Uterus (tissue), 4 donors: ENCODE measurements around the gene CCDC40. TPM values are rescaled to one million over a fixed set of nuclear protein-coding genes. Genes with fewer than 3 reads are reported as not detected.

Source experiments
- DNase-seq, 2 donors: peaks; one replicate each; pipeline ENCODE4 v3.0.0-alpha.2; 2019 to 2020
- H3K27ac ChIP-seq, 2 donors: fragments of 200-600 bp; sonication (generic); 1 replicate in 1 of 2; 2 replicates in 1 of 2; pipeline ENCODE4 v1.5.1; 2016 to 2018
- H3K27me3 ChIP-seq, 2 donors: fragments of 200-600 bp; sonication (generic); one replicate each; pipeline ENCODE4 v1.5.1; 2018 to 2019; ENCODE audit warnings: control low read depth in 1 of 2
- H3K36me3 ChIP-seq, 2 donors: fragments of 200-600 bp; sonication (generic); one replicate each; pipeline ENCODE4 v1.5.1; 2019; ENCODE audit warnings: control low read depth in 1 of 2
- H3K4me1 ChIP-seq, 2 donors: fragments of 200-600 bp; sonication (generic); one replicate each; pipeline ENCODE4 v1.5.1; 2018 to 2019; ENCODE audit warnings: control low read depth in 1 of 2
- H3K4me3 ChIP-seq, 2 donors: fragments of 200-600 bp; sonication (generic); 1 replicate in 1 of 2; 2 replicates in 1 of 2; pipeline ENCODE4 v1.5.1; 2018 to 2019; ENCODE audit warnings: mild to moderate bottlenecking in 1 of 2
- H3K9me3 ChIP-seq, 2 donors: fragments of 200-600 bp; sonication (generic); one replicate each; pipeline ENCODE4 v1.5.1; 2019; ENCODE audit warnings: control low read depth in 1 of 2
- POLR2A ChIP-seq, 2 donors: fragments of 450-650 bp; IDR thresholded peaks; one replicate each; pipeline ENCODE4 v1.6.1; 2016; ENCODE audit warnings: antibody characterized with exemption in 2 of 2, mild to moderate bottlenecking in 1 of 2, moderate library complexity in 1 of 2
- intact Hi-C: fragments of 100-400 bp; cut with DNase I; formaldehyde crosslinking; loops from one replicate; pipeline ENCODE4 v1.15.1; 2023; ENCODE audit warnings: low total_unique reads
- total RNA-seq, 4 donors: library from RNA; depleted of rRNA in 3 of 4; stranded (reverse); fragments of >200 nt in 3 of 4; gene quantifications; one replicate each; pipeline versions ENCODE4 v1.1.0 to v1.2.4, GENCODE V29; 2014 to 2023
- TF ChIP-seq, protein P1 (sequence below), 4 experiments: fragments of 200-600 bp in 2 of 4; fragments of 450-650 bp in 2 of 4; sonication (generic) in 2 of 4; IDR thresholded peaks; one replicate each; pipeline ENCODE4 v1.5.1; 2016 to 2019; ENCODE audit warnings: antibody characterized with exemption in 4 of 4, mild to moderate bottlenecking in 2 of 4, moderate library complexity in 1 of 4
- donor health status: DM: yes; HTN: yes; CAD: no.

CCDC40 gene
- total RNA-seq, 4 donors from 2014 or later = 0.88 to 16.6 (median 4.8) TPM

DNA sequence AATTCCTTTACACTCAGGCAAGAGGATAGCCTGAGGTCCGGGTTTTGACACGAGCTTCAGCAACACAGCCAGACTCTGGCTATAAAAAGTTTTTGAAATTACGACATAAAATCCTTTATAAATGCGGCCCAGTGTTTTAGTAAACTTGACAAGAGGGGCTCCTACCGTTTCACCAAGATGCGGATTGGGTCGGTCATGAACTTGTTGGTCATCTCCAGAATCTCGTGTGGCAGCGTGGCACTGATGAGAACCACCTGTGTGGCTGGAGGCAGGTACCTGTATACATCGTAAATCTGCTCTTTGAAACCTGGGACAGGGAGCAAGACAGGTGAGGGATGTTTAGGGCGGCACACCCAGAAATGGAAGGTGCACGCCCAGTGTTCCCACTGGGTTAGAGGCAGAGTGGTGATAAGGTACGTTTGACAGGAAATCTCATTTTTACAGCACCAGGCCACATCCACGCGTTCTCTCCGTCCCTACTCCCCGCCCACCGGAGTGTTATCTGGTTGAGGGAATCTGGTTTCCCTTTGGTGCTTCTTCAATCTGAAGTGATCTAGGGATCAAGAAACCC is 102.5 kb downstream of the CCDC40 start:
- TF ChIP-seq, protein P1, sequence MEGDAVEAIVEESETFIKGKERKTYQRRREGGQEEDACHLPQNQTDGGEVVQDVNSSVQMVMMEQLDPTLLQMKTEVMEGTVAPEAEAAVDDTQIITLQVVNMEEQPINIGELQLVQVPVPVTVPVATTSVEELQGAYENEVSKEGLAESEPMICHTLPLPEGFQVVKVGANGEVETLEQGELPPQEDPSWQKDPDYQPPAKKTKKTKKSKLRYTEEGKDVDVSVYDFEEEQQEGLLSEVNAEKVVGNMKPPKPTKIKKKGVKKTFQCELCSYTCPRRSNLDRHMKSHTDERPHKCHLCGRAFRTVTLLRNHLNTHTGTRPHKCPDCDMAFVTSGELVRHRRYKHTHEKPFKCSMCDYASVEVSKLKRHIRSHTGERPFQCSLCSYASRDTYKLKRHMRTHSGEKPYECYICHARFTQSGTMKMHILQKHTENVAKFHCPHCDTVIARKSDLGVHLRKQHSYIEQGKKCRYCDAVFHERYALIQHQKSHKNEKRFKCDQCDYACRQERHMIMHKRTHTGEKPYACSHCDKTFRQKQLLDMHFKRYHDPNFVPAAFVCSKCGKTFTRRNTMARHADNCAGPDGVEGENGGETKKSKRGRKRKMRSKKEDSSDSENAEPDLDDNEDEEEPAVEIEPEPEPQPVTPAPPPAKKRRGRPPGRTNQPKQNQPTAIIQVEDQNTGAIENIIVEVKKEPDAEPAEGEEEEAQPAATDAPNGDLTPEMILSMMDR (IDR thresholded peaks at IDR 0.05) = no peak
- TF ChIP-seq POLR2A (IDR thresholded peaks at IDR 0.05) = no peak
- intact Hi-C loops = no loop called here
- Histone ChIP-seq H3K4me3 (no peak overlapping the region), H3K9me3 (no peaks in the 10 kb centered on the region), H3K27ac (no peak overlapping the region), H3K4me1 (no peaks in the 10 kb centered on the region), H3K27me3 (no peaks in the 10 kb centered on the region), H3K36me3 (no peaks in the 10 kb centered on the region)
- no peak for DNase-seq

GRCh38 chr17:80141463-80142165 is 105.2 kb downstream of the CCDC40 start:
- no peak overlapping the region for H3K4me3 ChIP-seq
- H3K27me3 ChIP-seq = no peaks in the 10 kb centered on the region
- H3K9me3 ChIP-seq = no peaks in the 10 kb centered on the region
- no peak overlapping the region for H3K27ac ChIP-seq
- H3K36me3 ChIP-seq = no peaks in the 10 kb centered on the region
- intact Hi-C loops = no loop called here
- no peak for TF ChIP-seq POLR2A (IDR thresholded peaks at IDR 0.05)
- TF ChIP-seq, protein P1 (IDR thresholded peaks at IDR 0.05) = no peak
- no peak for DNase-seq
- no peaks in the 10 kb centered on the region for H3K4me1 ChIP-seq

- no peaks in the 10 kb centered on the region for H3K9me3 ChIP-seq
- no peak overlapping the region for H3K27ac ChIP-seq
- intact Hi-C loops = no loop called here
- H3K36me3 ChIP-seq = no peaks in the 10 kb centered on the region
- H3K4me3 ChIP-seq = no peak overlapping the region
- no peak for DNase-seq
- H3K27me3 ChIP-seq = no peaks in the 10 kb centered on the region
- H3K4me1 ChIP-seq = no peaks in the 10 kb centered on the region
- TF ChIP-seq, protein P1 (IDR thresholded peaks at IDR 0.05) = no peak
- TF ChIP-seq POLR2A (IDR thresholded peaks at IDR 0.05) = no peak
These were observed 106.5 kb downstream of the CCDC40 start for GRCh38 chr17:80142929-80143328.

DNA sequence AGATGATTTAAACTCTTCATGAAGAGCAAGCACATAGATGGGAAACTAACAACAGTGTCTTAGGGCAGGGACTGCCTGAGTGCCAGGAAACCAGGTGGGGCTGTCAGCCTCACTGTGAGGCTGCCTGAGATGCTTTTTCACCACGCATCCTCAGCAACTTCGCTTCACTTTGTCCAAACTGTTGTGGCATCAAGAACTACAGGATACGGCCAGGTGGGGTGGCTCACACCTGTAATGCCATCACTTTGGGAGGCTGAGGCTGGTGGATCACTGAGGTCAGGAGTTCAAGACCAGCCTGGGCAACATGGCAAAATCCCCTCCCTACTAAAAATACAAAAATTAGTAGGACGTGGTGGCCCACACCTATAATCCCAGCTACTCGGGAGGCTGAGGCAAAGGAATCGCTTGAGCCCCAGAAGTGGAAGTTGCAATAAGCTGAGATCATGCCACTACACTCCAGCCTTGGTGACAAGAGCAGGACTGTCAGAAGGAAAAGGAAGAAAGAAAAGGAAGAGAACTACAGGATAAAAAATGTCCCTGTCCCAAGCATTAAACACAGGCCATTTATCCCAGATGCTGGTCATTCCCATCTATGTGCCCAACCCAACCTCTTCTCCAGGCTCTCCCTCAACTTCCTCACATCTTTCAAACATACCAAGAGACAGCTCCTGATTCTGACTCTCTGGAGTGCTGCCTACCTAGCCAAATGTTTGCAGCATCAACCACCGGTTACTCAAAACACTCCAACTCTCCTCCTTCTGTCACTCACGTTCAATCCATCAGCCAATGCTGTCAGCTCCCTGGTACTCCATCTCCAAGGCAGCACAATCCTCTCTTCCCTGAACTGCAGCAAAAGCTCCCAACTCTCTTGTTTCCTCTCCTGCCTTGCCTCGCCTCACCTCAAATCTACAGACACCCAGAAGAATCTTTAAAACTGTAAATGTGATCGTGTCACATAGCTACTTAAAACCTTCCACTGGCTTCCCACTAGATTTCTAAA is 108.9 kb downstream of the CCDC40 start:
- H3K27me3 ChIP-seq = no peaks in the 10 kb centered on the region
- TF ChIP-seq, protein P1 (IDR thresholded peaks at IDR 0.05) = no peak
- TF ChIP-seq POLR2A (IDR thresholded peaks at IDR 0.05) = no peak
- DNase-seq = no peak
- peak overlapping the region; percentile 93 to 96 for H3K27ac ChIP-seq
- intact Hi-C loops = no loop called here
- H3K4me1 ChIP-seq = no peaks in the 10 kb centered on the region
- H3K9me3 ChIP-seq = no peaks in the 10 kb centered on the region
- no peaks in the 10 kb centered on the region for H3K36me3 ChIP-seq
- peak overlapping the region; percentile 83 to 94 for H3K4me3 ChIP-seq
